A673 (cell line): ENCODE data around the gene CHD1. TPM values are rescaled to one million over a fixed set of nuclear protein-coding genes. Genes with fewer than 3 reads are reported as not detected.

ENCODE experiments used
- BruUV-seq: library from RNA; stranded (reverse); fragments of 400-500 nt; replicated peaks from 2 replicates; lab custom pipeline; 2021; lab: Mats Ljungman, UMichigan
- CTCF ChIA-PET: fragments of 300-600 bp; sonication (Branson Sonifier 250); formaldehyde crosslinking; loops from one replicate; lab custom pipeline; 2022; ENCODE audit warnings: antibody characterized with exemption; lab: Charles Lee
- POLR2A ChIA-PET: fragments of 300-600 bp; sonication (Branson Sonifier 250); formaldehyde crosslinking; loops from one replicate; lab custom pipeline; 2022; ENCODE audit warnings: antibody characterized with exemption; ENCODE audit not compliant: low non-redundant PET; lab: Charles Lee
- DNase-seq: peaks from one replicate; pipeline ENCODE4 v3.0.0-alpha.2; 2015; ENCODE audit warnings: low spot score
- H3K27ac ChIP-seq: fragments of 200-600 bp; sonication (generic); 2 replicates; pipeline ENCODE4 v1.5.1; 2016; ENCODE audit warnings: mixed run types, low read depth, mild to moderate bottlenecking, mixed read lengths, antibody characterized with exemption, low read length; ENCODE audit not compliant: poor library complexity, severe bottlenecking
- H3K27me3 ChIP-seq: fragments of 200-600 bp; sonication (generic); replicated peaks from 2 replicates; pipeline ENCODE4 v1.6.1; 2017; ENCODE audit warnings: mixed run types, low read depth, mild to moderate bottlenecking, mixed read lengths, antibody characterized with exemption, low read length; ENCODE audit not compliant: insufficient read depth, poor library complexity
- H3K36me3 ChIP-seq: fragments of 200-600 bp; sonication (generic); 2 replicates; pipeline ENCODE4 v1.6.1; 2016; ENCODE audit warnings: mixed run types, mild to moderate bottlenecking, mixed read lengths, antibody characterized with exemption, low read length; ENCODE audit not compliant: insufficient read depth, poor library complexity, severe bottlenecking
- H3K4me1 ChIP-seq: fragments of 200-600 bp; sonication (generic); 2 replicates; pipeline ENCODE4 v1.6.1; 2017; ENCODE audit warnings: mixed run types, mild to moderate bottlenecking, mixed read lengths, antibody characterized with exemption, low read length; ENCODE audit not compliant: insufficient read depth, poor library complexity, severe bottlenecking
- H3K4me3 ChIP-seq: fragments of 200-600 bp; sonication (generic); 2 replicates; pipeline ENCODE4 v1.5.1; 2016; ENCODE audit warnings: low read depth, mixed run types, mild to moderate bottlenecking, mixed read lengths, low read length; ENCODE audit not compliant: poor library complexity, severe bottlenecking
- H3K9me3 ChIP-seq: fragments of 200-600 bp; sonication (generic); 2 replicates; pipeline ENCODE4 v1.6.1; 2016; ENCODE audit warnings: mixed run types, low read depth, mild to moderate bottlenecking, mixed read lengths, antibody characterized with exemption, low read length; ENCODE audit not compliant: poor library complexity, severe bottlenecking
- EZH2 ChIP-seq: fragments of 200-600 bp; sonication (generic); IDR thresholded peaks from 2 replicates; pipeline ENCODE4 v1.6.1; 2017; ENCODE audit warnings: borderline replicate concordance, low read depth, mild to moderate bottlenecking, mixed read lengths, antibody characterized with exemption, low read length; ENCODE audit not compliant: poor library complexity, severe bottlenecking
- intact Hi-C: fragments of 100-400 bp; cut with micrococcal nuclease; formaldehyde crosslinking; loops from one replicate; pipeline ENCODE4 v1.10.0; 2022; ENCODE audit not compliant: unreplicated experiment
- total RNA-seq: library from RNA; stranded (reverse); gene quantifications from 2 replicates; pipeline ENCODE4 v1.2.3, GENCODE V29; 2021
- TF ChIP-seq, protein P1 (sequence below): fragments of 300-800, 200-600 bp; sonication (generic); conservative IDR thresholded peaks from 2 replicates; pipeline ENCODE4 v1.5.1; 2017; ENCODE audit warnings: low read depth, mild to moderate bottlenecking, antibody characterized with exemption, low read length, moderate library complexity, mixed read lengths

Gene CHD1
- total RNA-seq, 1 experiment from 2014 or later, result 61.0 TPM

DNA sequence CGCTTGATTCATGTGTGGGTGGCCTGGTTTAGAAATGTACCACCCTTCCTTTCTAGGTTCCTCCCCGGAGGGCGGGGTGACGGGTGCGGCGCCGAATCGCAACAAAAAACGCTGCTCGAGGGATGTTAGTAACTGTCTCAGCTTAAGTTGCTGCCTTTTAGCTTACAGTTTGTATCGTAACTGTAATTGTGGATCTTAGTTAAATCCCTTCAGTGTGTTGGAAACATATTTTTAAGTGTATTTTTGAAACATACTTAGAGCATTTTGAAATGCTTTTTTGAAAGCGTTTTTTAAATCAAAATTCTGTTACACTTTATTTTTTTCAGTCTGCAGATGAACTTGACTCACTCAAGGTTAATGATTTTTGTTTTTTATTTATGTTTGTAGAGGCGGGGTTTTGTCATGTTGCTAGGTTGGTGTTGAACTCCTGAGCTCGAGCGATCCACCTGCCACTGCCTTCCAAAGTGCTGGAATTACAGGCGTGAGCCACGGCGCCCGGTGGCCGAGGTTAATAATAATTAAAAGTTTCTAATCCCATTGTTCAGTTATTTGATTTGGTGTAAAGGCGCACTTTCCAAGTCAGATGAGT, 997 bp upstream of the CHD1 start:
- no peaks in the 10 kb centered on the region for H3K27me3 ChIP-seq
- peaks cover 13% of the 10 kb centered on the region for H3K36me3 ChIP-seq
- no peak for TF ChIP-seq EZH2
- TF ChIP-seq, protein P1, sequence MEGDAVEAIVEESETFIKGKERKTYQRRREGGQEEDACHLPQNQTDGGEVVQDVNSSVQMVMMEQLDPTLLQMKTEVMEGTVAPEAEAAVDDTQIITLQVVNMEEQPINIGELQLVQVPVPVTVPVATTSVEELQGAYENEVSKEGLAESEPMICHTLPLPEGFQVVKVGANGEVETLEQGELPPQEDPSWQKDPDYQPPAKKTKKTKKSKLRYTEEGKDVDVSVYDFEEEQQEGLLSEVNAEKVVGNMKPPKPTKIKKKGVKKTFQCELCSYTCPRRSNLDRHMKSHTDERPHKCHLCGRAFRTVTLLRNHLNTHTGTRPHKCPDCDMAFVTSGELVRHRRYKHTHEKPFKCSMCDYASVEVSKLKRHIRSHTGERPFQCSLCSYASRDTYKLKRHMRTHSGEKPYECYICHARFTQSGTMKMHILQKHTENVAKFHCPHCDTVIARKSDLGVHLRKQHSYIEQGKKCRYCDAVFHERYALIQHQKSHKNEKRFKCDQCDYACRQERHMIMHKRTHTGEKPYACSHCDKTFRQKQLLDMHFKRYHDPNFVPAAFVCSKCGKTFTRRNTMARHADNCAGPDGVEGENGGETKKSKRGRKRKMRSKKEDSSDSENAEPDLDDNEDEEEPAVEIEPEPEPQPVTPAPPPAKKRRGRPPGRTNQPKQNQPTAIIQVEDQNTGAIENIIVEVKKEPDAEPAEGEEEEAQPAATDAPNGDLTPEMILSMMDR, result no peak
- POLR2A ChIA-PET, result no interaction called here
- peaks cover 15% of the 10 kb centered on the region for H3K4me1 ChIP-seq
- H3K27ac ChIP-seq, result peak overlapping the region; percentile 97
- peak overlapping the region; percentile 85 for H3K4me3 ChIP-seq
- CTCF ChIA-PET, result no interaction called here
- BruUV-seq, result no TSS peak
- intact Hi-C loops, result loop anchor here (5.0 kb wide), 2 partner anchors 102 to 158 kb away; partner anchors contain the start of gene RGMB
- no peaks in the 10 kb centered on the region for H3K9me3 ChIP-seq
- DNase-seq, result no peak

DNA sequence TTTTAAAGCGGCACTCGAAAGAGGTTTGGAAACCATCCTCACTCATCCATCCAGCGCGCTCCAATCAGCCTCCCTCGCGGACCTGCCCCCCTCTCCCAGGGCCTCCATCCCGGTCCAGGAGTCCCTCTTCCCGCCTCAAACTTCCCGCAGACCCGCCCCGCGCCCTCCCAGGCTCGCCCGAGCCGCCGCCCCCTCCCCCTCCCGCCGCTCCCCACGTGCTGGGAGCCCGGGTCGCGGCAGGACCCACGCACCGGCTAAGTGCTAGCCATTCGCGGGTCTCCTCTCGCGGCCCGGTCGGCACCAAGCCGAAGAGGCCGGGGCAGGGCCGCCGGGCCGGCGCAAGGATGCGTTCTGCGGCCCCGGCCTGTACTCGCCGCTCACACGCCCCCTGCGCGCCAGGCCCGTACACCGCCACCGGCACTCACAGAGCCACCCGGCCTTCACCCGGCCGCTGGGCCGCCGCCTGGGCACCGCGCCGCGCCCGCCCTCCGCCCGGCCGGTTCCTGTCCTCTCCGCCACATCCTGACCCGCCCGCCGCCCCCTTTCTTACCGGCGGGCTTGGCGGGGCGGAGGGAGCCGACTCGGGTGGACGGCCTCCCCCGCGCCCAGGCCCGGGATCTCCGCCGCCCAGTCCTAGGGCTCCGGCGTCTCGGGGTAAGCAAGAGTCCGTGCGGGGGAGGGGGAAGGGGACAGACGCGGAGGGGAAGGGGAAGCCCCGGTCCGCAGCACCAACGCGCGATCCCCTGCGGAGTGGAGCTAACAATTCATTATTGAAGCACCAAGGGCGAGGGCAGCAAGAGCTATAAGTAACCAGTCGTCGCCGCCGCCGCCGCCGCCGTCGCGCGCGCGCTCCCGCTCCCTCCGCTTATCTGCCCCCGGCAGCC, 576 bp downstream of the CHD1 start:
- DNase-seq, result peak; percentile 77

More for the DNA sequence above, 576 bp downstream of the CHD1 start:
- Histone ChIP-seq H3K9me3 (no peaks in the 10 kb centered on the region), H3K27me3 (no peaks in the 10 kb centered on the region), H3K36me3 (peaks cover 29% of the 10 kb centered on the region), H3K4me1 (peaks cover 15% of the 10 kb centered on the region), H3K27ac (peak overlapping the region; percentile 97), H3K4me3 (peak overlapping the region; percentile 85)
- TF ChIP-seq, protein P1, result no peak
- TF ChIP-seq EZH2, result no peak
- ChIA-PET CTCF (interaction anchor here (0.6 to 0.7 kb wide), 2 partner anchors 34 to 99 kb away, joined by 3 to 4 read pairs; no protein-coding TSS in a partner anchor), POLR2A (no interaction called here)
- BruUV-seq, result no TSS peak
- intact Hi-C loops, result loop anchor here (5.0 kb wide), 2 partner anchors 104 to 156 kb away; partner anchors contain the start of gene RGMB
